KOPT-K1 (cell line): ENCODE results near the gene C11orf54.
"Not testable (repeated sequence)": the region's sequence is repeated elsewhere in the genome, so short reads cannot be mapped to it uniquely, and the experiment has no call there.

Source experiments
- H3K27ac ChIP-seq: fragments of 200-600 bp; sonication (generic); 2 replicates; pipeline ENCODE4 v1.5.1; 2016; ENCODE audit warnings: antibody characterized with exemption, mild to moderate bottlenecking, low read depth, low read length; ENCODE audit not compliant: poor library complexity, severe bottlenecking
- H3K36me3 ChIP-seq: fragments of 200-600 bp; sonication (generic); 2 replicates; pipeline ENCODE4 v1.5.1; 2017; ENCODE audit warnings: antibody characterized with exemption, mild to moderate bottlenecking, low read length, moderate library complexity; ENCODE audit not compliant: insufficient read depth
- H3K9me3 ChIP-seq: fragments of 200-600 bp; sonication (generic); 2 replicates; pipeline ENCODE4 v1.5.1; 2017; ENCODE audit warnings: antibody characterized with exemption, low read length, mild to moderate bottlenecking; ENCODE audit not compliant: insufficient read depth, poor library complexity, severe bottlenecking

Gene C11orf54

GRCh38 chr11:93744669-93745004, 3.2 kb downstream of the C11orf54 start:
- H3K9me3 ChIP-seq: no peaks in the 10 kb centered on the region
- peaks cover 17% of the 10 kb centered on the region for H3K36me3 ChIP-seq
- no peak overlapping the region for H3K27ac ChIP-seq

GRCh38 chr11:93745005-93745755, 3.7 kb downstream of the C11orf54 start:
- not testable (repeated sequence) for H3K27ac ChIP-seq

GRCh38 chr11:93746101-93746500, 4.6 kb downstream of the C11orf54 start:
- 0 out of 2 replicates have a peak, but pooled peaks cover 10% of the 10 kb centered on the region for H3K36me3 ChIP-seq
- no peak overlapping the region for H3K27ac ChIP-seq
- no peaks in the 10 kb centered on the region for H3K9me3 ChIP-seq

More at GRCh38 chr11:93745005-93745755, 3.7 kb downstream of the C11orf54 start:
- not testable (repeated sequence) for H3K9me3 ChIP-seq
- peaks cover 12% of the 10 kb centered on the region for H3K36me3 ChIP-seq

- H3K27ac ChIP-seq: no peak overlapping the region
- 0 out of 2 replicates have a peak, but pooled peaks cover 10% of the 10 kb centered on the region for H3K36me3 ChIP-seq
- no peaks in the 10 kb centered on the region for H3K9me3 ChIP-seq
These were observed 5.7 kb downstream of the C11orf54 start for GRCh38 chr11:93747122-93747521.

GRCh38 chr11:93751001-93751400, 9.5 kb downstream of the C11orf54 start:
- peaks cover 18% of the 10 kb centered on the region for H3K36me3 ChIP-seq
- H3K9me3 ChIP-seq: no peaks in the 10 kb centered on the region
- no peak overlapping the region for H3K27ac ChIP-seq

- no peak overlapping the region for H3K27ac ChIP-seq
- no peaks in the 10 kb centered on the region for H3K9me3 ChIP-seq
- peaks cover 36% of the 10 kb centered on the region for H3K36me3 ChIP-seq
These were observed 11.8 kb downstream of the C11orf54 start for GRCh38 chr11:93753241-93753640.

- peaks cover 69% of the 10 kb centered on the region for H3K36me3 ChIP-seq
- no peak overlapping the region for H3K27ac ChIP-seq
- H3K9me3 ChIP-seq: no peaks in the 10 kb centered on the region
These were observed 15.3 kb downstream of the C11orf54 start for GRCh38 chr11:93756748-93757147.

- no peaks in the 10 kb centered on the region for H3K9me3 ChIP-seq
- H3K27ac ChIP-seq: no peak overlapping the region
- H3K36me3 ChIP-seq: peaks cover 73% of the 10 kb centered on the region
These were observed 15.8 kb downstream of the C11orf54 start for GRCh38 chr11:93757301-93757700.

- H3K9me3 ChIP-seq: no peaks in the 10 kb centered on the region
- H3K27ac ChIP-seq: no peak overlapping the region
- H3K36me3 ChIP-seq: peaks cover 78% of the 10 kb centered on the region
These were observed 16.7 kb downstream of the C11orf54 start for GRCh38 chr11:93757924-93758865.

- H3K27ac ChIP-seq, H3K9me3 ChIP-seq: not testable (repeated sequence)
- H3K36me3 ChIP-seq: peaks cover 80% of the 10 kb centered on the region
These were observed 17.7 kb downstream of the C11orf54 start for GRCh38 chr11:93759123-93759522.

GRCh38 chr11:93761910-93762309, 20.4 kb downstream of the C11orf54 start:
- peaks cover under 1% of the 10 kb centered on the region for H3K9me3 ChIP-seq
- peaks cover 61% of the 10 kb centered on the region for H3K36me3 ChIP-seq
- no peak overlapping the region for H3K27ac ChIP-seq

- no peak overlapping the region for H3K27ac ChIP-seq
- peaks cover 29% of the 10 kb centered on the region for H3K36me3 ChIP-seq
- peaks cover 5% of the 10 kb centered on the region for H3K9me3 ChIP-seq
These were observed 24.1 kb downstream of the C11orf54 start for GRCh38 chr11:93765551-93765950.

- Histone ChIP-seq H3K36me3 (peaks cover 20% of the 10 kb centered on the region), H3K9me3 (peaks cover 5% of the 10 kb centered on the region), H3K27ac (no peak overlapping the region)
These were observed 25.0 kb downstream of the C11orf54 start for GRCh38 chr11:93766504-93766903.

GRCh38 chr11:93767018-93767417, 25.5 kb downstream of the C11orf54 start:
- H3K9me3 ChIP-seq: peaks cover 6% of the 10 kb centered on the region
- no peak overlapping the region for H3K27ac ChIP-seq
- peaks cover 16% of the 10 kb centered on the region for H3K36me3 ChIP-seq

GRCh38 chr11:93770160-93770559, 28.7 kb downstream of the C11orf54 start:
- Histone ChIP-seq H3K27ac (no peak overlapping the region), H3K9me3 (peaks cover 25% of the 10 kb centered on the region), H3K36me3 (no peaks in the 10 kb centered on the region)
